NCI-H187 (cell line): ENCODE data around the gene SUMF1.
A peak's percentile ranks its signal among the peaks of the same experiment; 100 is the strongest.

ENCODE experiments used
- DNase-seq, 2 experiments: peaks; one replicate each; lab custom pipeline; 2025; lab: John Stamatoyannopoulos, UW

Gene SUMF1

GRCh38 chr3:4497005-4497692 is 30.1 kb upstream of the SUMF1 start:
- DNase-seq: no peak

DNA sequence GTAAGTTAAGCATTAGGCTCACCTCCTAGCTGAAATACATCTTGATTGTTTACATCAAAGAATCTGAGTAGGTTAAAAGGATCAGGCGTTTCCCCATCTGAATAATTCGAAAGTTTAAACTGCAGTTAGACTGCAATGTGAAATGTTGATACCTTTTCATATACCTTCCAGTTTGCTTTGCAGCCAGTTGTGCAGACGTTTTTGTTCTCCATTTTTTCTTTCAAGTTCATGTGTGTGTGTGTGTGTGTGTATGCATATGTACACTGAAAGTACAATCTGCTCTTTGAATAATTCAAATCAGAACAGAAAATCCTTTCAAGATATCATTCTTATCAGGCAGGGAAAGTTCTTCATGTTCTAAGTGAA is 29.0 kb upstream of the SUMF1 start:
- no peak for DNase-seq

DNA sequence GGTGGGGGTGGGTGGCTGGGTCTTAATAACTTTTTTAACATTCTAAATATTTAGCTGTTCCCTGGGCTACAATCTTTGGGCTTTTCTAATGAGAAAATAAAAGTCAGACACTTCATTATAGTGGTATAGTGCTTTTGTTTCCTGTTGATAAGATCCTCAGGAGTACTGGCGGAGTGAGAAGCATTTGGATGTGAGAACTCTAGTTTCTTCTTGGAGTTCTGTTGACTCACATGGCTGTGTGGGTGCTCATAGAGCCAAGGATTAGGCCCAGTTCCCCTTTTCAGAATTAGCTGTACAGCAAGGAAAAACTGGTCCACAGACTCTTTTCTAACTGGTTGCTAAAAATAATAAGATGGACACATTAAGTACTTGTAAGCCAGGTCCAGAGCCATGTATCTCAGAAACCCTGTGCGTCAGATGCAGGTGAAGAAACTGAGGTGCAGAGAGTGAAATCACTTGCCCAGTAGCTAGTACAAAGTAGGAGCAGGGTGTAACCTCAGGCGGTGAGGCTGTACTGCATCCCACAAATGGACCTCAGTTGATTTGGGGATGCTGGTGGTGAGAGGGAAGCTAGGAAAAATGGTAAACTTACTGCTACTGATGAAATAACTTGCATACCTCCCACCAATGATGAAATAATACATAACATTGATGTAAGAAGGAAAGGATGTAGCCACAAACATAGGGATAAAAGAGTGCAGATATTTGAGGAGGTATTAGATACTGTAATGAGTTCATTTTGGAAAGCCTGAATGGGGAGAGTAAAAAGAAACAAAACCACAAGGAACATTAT is 28.4 kb upstream of the SUMF1 start:
- DNase-seq: no peak

DNA sequence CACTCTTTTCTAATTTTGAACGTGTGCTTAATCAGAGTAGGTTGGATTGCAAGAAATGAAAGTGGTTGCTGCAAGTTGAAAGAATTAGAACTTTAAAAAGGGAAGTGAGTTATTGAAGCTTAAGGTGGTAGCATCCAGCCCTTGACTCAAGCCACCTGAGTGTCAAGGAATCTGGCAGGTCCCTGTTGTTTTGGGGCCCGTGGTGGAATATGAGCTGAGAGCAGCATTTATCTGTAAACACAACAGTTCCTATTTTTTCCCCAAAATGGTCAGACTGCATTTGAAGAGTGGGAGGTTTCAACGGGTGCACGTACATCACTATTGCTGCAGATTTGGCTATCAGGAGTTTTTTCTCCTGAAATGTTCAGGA is 27.8 kb upstream of the SUMF1 start:
- no peak for DNase-seq

DNA sequence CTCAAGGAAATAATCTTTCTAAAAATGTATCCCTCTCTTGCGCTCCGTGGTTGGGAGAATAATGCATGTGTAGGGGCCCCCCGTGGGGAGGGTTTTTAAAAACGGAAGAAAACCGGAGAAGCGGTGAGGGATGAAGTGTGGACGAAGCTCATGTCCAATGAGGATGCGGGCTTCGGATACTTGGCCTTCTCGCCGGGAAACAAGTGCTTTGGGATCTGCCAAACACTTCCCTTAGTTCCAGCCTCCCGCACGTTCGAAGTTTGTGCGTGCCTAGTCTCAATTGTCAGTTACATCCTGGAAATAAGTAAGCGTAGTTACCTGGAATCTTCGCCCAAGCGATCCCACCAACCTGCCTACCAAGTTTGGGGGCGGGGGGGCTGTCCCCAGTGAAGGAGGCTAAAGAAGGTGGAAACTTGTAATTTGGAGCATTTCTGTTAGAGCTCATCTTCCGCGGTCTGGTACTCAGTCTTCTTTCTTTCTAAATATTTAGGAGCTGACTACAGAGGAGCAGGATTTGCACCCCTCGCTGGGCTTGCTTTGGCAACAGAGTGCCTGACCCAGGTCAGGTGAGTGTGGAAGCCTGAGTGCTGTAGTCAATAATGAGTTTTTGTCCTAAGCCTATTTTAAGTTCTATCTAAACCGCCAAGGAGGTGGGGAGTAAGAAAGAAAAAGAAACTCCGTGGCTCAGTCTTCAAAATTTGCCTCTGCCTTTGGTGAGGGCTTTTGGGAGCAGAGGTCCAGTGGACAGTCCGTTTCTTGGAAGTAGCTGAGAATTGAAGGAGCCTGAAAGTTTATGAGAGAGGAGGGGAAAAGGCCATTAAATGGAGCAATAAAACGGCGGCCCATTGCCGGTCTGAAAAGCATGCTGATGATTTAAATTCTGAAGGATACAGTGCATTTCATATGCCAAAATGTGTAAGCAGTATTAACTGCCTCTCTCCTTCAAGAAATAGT is 27.1 kb upstream of the SUMF1 start:
- no peak for DNase-seq

- peak; percentile 74 to 85 for DNase-seq
Observed at GRCh38 chr3:4493014-4493940, 26.2 kb upstream of the SUMF1 start, which contains the start of gene ITPR1. ITPR1 (plus strand) TSS chr3:4493348; CDS start chr3:4516492, 23,144 bp downstream.

DNA sequence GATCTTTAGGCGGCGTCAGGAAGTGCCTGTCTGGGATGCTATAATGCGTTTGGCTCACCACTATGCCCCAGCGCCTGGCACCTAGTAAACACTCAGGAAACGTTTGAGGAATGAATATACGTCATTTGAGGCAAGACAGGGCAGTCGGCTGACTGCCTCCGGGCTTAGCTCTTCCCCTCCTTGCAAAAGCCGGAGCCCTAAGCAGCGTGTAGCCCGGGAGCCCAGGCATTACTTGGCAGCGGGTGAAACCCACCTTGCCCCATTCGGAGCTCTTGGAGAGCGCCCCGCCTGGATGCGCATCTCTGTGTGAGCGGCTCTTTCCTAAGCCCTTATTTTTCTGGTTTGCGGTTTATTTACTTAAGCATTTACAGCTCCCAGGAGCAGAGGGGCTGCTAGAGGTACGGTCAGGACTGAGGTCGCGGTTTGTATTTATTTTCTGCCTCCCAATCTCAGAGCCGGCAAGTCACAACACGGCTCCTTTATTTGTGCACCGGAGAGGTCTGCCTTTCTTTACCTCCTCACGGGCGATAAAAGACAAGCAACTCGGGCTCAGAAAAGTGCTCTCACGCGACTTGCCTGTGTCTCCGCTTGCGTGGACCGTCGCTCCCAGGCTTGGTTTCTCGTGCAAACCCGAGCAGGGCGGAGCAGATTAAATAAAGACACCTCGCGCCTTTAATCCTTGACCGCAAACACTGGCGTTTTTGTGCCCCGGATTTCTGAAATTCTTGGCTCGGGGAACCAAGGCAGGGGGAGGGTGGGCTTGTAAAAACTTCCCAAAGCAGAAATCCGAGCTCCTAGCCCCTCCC is 25.3 kb upstream of the SUMF1 start:
- DNase-seq: no peak

- DNase-seq: no peak
Observed at GRCh38 chr3:4491855-4492207, 24.8 kb upstream of the SUMF1 start.

DNA sequence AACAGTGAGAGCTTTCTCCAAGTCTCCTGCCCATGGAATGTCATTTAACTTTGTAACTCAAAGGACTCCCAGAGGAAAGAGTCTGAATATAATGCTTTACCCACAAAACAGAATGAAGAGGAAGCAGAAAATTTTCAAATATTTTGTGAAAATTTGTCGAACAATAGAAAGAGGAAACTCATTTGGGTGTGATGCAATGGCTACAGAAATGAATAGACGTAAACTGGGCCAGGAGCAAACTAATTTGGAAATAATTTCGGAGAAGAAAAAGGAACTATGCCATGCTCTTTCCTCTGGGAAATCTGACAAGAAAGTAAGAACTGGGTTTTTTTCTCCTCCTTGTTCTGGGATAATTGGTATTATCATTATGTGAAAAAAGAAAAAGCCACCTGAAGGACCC is 11.2 kb upstream of the SUMF1 start:
- no peak for DNase-seq

- no peak for DNase-seq
Observed at GRCh38 chr3:4476496-4476895, 9.4 kb upstream of the SUMF1 start.

GRCh38 chr3:4475804-4476203 is 8.7 kb upstream of the SUMF1 start:
- DNase-seq: no peak

- DNase-seq: no peak
Observed at GRCh38 chr3:4474683-4475490, 7.8 kb upstream of the SUMF1 start.

GRCh38 chr3:4472766-4473165 is 5.7 kb upstream of the SUMF1 start:
- DNase-seq: peak in 1 of 2 experiments; percentile 5

GRCh38 chr3:4472312-4472711 is 5.2 kb upstream of the SUMF1 start:
- no peak for DNase-seq

GRCh38 chr3:4471907-4472306 is 4.8 kb upstream of the SUMF1 start:
- no peak for DNase-seq

GRCh38 chr3:4467522-4467867 is 426 bp upstream of the SUMF1 start:
- DNase-seq: no peak

GRCh38 chr3:4464576-4464975 is 2.5 kb downstream of the SUMF1 start:
- no peak for DNase-seq

GRCh38 chr3:4462369-4463040 is 4.6 kb downstream of the SUMF1 start:
- DNase-seq: no peak

GRCh38 chr3:4461468-4462090 is 5.5 kb downstream of the SUMF1 start:
- no peak for DNase-seq
